Forelimb muscle (tissue), 1 donor: ENCODE data around the gene CXCL14. TPM values are rescaled to one million over a fixed set of nuclear protein-coding genes. Genes with fewer than 3 reads are reported as not detected.

Experiments used
- DNase-seq: peaks from one replicate; pipeline ENCODE4 v3.0.0-alpha.2; 2013; ENCODE audit warnings: low read depth
- polyA plus RNA-seq: library from polyadenylated mRNA; unstranded; fragments of 120-200 nt; gene quantifications from one replicate; pipeline ENCODE4 v1.2.1, GENCODE V29; 2013; ENCODE audit not compliant: insufficient read length

Gene CXCL14
- polyA plus RNA-seq, 1 donor, result 27.8 TPM

DNA sequence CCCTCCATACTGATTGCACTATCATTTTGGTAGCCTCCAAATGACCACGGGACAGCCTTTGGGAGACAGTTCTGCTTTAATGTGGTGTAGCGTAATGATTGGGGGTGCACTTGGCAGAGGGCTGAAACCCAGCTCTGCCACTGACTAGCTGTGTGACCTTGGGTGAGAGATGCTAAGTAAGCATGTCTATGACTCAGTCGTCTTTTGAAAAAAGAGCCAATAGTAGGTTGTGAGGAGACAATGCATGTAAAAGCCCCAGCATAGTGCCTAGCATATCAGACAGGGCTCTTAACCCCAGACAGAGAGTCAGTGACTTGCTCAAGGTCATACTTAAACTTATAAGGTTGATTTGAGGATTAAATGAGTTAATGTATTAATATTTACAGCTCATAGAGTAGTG lies 18.0 kb upstream of the CXCL14 start:
- no peak for DNase-seq

DNA sequence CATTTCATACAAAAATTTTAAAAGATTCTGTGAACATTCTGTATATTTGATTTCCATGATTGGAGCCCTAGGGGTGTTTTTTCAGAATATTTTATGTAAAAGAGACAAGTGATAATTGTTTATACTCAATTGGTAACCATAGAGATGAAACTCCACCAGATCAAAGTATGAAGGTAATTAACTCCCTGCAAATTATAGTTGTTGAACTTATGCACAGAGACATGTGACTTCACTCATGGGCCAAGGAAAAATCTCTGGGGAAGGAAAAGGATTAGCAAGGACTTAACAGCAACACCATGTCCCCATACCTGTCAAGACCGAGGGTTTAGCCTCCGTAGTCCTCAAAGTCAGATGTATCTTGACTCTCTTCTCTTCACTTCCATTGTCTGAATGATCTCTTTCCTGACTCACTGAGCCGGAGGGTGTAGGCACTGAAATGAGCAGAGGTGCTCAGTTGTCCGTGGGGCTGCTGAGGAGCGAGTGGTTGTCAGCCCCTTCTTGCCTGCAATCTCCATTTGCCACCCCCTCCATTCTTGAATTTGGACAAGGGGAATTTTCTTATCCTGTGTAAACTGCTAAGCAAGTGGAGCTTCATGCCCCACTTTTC lies 17.5 kb upstream of the CXCL14 start:
- no peak for DNase-seq

DNA sequence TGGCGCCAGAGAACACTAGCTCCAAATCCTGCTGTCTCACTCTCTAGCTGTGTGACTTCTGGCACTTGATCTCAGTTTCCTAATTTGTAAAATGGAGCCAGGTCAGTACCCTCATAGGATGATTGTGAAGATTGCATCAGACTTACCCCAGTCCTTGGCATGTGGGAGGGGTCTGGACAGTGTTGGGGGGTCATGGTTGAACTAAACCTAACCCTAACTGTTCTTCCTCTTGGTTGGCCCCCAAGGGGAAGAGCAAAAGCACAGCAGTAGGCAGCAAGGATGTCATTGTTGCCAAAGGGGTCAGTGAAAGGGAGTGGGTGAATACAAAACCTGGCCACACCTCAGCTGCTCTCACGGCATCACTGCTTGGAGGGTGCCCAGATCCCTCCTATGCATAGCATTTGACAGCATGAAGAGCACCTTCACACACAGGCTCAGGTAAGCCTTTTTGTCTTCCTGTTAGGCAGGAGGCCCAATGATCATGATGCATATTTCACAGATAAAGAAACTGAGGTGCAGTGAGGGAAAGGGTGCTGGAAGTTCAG lies 15.7 kb upstream of the CXCL14 start:
- DNase-seq, result no peak

DNA sequence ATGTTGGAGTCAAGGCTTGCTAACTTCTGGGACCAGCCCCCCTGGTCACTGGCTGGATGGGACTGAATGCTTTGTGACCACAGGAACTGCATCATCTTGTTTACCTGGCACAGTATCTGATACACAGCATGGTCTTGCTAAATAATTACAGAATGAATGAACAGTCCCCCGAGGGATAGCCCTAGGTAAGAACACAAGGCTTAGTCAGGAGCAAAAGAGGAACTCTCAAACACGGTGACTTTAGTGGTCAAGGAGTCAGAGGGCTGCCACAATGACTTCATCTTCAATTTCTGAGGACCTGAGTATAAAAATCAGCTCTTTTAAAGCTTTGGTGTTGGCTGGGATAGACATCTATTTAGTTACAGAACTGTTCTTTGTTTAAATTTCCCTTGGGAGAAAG lies 15.1 kb upstream of the CXCL14 start:
- no peak for DNase-seq

DNA sequence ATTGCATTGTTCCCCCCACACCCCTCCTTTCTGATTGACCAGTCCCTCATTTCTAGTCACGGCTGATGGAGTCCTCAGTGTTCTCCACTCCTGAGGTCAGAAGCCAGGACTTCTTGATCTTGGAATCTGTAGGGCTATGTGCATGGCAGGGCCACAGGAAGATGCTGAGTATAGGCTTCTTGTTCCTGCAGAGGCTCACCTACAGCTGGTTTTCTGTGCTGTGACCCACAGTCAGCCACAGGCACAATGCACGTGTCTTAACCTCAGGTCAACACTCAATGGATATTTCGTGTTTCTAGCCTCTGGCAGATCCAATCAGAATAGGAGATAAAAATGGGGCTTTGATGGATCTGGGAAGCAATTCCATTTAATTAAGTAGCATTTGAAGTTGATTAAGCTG lies 14.3 kb upstream of the CXCL14 start:
- no peak for DNase-seq

DNA sequence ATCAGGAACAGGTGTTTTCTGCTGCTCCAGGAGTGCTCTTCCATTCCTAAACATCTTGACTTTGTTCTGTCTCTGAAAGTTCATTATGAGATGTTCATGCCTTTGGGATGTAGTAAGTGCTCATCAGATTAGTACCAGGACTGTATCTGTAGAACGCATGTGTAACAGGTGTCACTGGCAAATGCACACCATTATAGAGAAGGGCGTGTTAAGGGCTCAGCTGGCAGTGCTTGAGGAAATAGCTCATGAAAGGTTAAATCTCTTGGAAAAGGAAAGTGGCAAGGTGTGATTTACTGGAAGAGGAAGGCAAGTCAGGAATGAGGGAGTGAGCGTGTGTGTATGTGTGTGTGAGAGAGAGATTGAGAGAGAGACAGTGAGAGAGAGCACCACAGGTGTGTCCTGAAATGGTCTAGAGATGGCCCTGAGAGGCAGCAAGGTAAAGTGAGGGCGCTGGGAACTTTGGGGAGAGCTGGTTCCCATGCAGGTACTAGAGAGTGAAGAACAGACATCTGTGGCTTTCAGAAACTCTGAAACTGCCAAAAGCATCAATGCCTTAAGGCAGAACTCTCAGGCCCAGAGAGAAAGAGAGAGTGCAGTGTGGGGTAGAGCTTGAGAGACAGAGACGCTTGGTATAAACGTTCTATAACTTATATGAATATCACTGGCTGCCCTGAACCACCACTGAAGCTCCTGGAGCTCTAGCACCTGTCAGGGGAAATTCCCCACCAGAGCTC lies 13.7 kb upstream of the CXCL14 start:
- no peak for DNase-seq

DNA sequence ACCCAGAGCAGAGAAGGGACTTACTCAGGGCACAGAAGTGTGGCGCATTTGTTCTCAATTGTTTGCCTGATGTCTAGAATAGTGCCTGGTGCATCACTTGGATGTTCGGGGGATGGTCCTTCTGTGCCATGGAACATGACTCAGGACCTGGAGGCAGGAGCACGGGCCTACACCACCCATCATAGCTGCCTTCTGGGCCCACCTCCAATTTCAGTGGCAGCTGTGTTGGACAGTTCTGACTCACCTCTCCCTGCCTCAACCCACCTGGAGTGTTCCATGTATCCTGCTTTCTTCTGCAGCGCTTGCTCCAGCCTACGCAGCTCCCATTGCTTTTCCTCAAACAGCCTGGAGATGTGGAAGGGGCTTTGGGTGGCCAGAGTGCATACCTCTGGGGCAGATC lies 12.5 kb upstream of the CXCL14 start:
- no peak for DNase-seq

DNA sequence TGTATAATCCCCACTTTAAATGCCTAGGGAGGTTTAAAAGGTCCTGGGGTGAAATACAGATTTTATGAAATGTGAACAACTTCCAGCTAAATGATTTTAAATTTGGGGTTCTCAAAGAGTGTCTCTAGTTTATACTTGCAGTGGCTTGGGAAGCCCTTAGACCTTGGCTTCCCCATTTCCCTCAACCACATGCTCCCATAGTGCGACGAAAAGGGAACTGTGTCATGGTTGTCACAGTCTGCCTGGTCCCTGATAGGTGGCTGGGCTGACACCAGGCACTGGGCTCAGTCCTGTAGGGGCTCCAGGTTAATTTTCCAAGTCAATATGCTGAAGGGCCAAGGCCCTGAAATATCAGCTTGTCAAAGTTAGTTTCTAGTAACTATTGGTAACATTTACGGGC lies 10.4 kb upstream of the CXCL14 start:
- DNase-seq, result no peak

DNA sequence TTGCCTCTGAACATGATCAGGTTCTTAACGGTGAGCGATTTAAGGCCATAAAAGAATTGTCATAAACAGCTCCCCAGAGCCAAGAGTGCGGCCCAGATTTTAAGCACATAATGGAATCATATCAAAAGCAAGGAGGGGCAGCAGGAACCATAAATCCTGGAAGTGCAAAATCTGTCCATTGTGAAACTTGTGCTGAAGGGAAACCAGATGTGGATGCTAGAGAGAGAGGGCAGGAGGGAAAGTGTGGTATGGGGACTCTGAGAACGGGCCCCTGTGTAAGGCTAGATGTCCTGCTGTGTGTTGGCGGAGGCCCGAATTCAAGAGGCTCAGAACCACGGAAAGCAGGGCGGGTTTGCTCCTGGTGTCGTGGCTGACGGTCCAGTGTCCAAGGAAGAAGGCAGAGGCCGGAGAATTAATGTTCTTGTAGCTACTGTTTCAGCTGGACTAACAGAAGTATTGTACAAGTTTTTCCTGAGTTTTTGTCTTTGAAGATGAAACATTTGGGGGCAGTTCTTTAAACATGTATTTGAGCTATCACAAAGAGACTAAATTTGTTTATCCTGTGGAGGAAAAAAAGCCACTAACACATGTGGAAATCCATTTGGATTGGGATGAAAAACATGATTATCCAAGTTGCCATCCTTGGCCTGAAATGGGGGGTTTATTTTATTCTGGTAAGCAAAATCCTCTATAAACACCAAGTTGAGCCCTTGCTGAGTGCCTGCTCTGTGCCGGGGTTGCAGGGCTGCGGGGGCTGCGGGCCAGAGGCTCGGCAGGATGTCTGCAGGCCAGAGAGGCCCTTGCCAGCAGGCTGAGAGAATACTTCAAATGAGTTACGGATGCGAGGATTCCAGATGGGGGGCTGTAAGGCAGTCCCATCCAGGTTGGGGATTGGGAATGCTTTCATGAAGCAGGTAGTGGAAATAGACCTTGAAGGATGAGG lies 9.2 kb upstream of the CXCL14 start:
- DNase-seq, result no peak

DNA sequence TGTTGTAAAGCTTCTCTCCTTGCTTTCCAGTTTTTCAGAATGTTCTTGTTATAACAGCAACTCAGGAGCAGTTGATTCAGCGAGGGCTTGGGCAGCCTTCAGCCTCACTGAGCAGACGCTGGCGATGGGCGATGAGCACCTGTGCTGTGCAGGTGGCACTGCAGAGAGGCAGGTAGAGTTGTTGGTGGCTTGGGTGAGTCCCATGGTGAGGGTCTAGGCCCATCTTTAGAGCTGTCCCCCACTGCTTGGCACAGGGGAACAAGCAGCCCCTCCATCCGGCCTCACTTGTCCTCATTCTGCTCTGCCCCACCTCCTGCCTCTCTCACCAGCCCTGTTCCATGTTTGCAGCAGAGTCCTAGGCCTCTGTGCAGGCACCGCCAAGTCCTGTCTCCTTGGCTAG lies 6.1 kb upstream of the CXCL14 start:
- no peak for DNase-seq

DNA sequence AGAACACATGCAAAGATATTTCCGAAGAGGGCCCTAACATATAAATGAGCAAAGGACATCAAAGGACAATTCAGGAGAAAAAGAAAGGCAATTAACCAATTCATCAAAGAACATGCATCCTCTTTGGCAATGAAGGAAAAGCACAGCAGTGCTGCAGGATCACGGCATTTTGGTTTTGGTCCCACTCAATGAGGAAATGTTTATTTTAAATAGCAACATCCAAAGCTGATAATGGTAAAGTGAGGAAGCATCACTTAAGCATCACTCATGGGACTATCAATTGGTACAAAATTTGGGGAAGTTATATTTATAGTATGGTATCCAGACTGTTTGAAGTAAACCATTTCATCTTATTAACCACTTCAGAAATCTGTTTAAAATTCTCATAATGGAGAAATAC lies 5.5 kb upstream of the CXCL14 start:
- no peak for DNase-seq

DNA sequence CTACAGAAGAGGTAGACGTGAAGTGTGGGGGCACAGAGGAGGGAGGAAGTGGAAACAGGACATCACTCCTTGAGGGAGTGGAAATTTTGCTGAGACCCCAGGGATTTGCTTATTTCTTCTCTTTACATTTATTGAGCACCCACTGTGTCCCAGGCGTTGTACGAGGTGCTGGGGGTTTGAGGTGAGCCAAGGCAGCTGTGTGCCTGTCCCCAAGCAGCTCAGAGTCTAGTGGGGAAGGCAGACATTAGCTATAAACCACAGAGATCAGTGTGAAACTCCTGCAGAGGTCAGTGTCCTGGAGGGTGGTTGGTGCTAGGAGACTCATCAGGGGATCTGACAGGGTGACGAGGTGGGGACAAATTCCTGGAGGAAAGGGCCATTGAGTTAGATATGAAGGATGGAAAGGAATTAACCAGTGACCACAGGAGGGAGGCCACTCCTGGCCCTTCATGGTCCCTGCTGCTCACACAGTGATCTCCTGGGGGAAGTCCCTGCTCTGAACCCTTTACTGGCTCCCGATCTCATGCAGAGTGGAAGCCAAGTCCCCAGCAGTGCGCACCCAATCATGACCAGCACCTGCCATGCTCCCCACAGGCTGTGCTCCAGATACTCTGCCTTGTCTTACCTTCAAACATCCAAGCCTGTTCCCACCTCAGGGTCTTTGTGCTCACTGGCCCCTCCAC lies 3.4 kb upstream of the CXCL14 start:
- no peak for DNase-seq

DNA sequence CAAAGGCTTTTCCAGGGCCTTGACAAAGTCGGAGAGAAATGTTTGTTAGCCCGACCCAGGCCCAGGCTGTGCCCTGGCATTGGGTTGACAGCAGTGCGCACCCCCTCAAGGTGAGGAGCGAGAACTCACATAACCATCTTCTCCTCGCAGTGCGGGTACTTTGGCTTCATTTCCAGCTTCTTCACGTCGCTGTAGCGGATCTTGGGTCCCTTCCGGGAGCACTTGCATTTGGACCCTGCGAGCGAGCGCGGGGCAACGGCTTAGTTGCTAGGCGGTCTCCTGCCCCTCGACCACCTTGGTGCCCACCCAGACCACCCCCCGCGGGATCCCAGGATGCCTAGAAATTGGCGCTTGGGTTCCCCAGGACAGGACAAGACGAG lies 496 bp downstream of the CXCL14 start:
- DNase-seq, result no peak

DNA sequence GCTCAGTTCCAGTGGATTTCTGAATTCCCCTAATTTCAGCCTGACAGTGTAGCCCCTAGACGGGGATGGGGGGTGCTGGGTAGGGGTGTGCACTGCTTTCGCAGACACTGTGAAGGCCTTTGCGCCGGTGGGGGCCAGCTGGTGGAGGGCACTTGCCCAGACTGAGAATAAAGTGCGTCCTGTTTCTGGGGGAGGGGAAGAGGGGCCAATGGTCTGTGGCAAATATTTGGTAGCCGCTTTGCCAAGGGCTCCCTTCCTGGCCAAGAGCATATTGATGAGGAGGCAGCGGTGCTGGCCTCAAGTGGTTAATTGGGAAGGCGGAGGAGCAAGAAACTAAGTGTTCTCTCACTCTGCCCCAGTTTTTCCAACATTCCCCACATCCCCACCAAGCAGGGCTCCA lies 1.4 kb downstream of the CXCL14 start:
- no peak for DNase-seq

DNA sequence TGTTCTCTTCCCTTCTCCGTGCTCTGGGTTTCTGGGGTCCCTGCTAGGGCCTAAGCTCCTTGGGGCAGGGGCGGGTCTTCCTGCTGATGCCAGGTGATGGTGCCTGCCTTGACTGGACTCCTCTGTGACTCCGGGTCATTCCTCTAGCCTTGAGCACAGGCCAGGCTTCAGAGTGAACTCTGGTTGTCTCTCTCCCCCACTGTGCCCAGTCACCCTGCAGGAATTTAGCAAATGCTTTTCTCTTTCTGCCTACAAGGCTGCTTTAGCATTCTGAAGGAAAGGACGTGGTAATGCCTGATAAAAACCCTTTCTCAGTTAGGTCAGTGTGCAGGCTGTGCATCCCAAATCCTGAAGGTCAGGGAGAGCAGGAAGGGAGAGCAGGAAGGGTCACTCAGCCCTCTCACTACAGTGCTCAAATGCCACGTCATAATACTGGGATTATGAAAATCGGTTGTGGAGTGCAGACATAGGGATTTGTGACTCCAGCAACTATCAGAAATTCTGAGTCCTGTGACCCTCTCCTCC lies 2.7 kb downstream of the CXCL14 start:
- DNase-seq, result no peak

DNA sequence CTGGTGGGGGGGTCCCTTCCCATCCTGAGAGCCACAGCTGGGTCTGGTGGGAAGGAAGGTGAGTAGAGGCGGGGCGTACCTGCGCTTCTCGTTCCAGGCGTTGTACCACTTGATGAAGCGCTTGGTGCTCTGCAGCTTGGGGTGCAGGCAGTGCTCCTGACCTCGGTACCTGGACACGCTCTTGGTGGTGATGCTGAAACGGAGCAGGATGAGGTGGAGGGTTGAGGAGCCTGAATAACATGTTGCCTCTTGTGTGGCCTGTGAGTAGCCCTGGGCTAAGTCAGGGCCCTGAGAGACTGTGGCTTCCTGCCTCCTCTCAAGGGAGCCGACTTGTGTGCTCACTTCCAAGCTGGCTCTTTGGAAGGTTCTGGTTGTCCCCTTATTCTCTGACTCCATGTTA lies 4.3 kb downstream of the CXCL14 start:
- DNase-seq, result no peak

DNA sequence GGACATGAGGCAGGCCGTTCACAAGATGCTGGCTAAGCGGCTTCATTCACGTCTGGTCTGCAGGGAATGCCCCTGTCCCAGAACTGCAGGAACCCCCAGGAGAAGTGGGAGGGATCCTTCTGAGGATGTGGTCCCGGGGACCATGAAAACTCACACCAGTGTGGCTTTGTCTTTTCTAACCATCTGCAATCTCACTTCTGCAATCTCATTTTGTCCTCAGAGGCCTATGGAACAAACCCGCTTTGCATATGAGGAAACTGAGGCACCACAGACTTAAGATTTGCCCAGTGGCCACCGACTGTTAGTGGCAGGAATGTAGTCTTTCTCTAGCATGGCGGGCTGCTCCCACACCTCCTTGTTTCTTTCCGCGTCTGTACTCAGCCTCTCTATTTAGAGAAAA lies 6.9 kb downstream of the CXCL14 start:
- no peak for DNase-seq

DNA sequence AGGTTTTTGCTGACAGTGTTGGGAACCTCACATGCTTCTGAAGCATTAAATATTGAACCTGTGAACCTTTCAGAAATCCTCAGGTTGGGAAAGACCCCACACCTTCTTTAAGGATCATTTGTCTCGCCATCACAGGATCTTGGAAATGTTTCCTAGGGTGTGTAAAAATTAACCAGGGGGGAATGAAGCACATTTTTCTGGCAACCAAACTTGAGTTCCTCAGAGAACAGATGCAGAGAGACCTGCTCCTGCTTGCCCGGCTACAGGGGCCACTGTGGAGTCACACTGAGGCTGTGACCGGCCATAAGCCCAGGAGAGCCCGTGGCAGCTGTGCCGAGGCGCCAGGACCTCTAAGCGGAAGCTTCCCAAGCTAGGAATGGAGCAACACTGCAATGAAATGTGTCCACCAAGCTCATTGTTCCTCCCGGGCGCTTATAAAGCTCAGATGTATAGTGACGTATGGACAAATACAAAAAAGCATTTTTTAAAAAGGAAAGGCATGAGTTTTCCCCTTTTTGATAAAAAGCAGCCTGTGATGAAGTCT lies 7.7 kb downstream of the CXCL14 start:
- DNase-seq, result no peak

DNA sequence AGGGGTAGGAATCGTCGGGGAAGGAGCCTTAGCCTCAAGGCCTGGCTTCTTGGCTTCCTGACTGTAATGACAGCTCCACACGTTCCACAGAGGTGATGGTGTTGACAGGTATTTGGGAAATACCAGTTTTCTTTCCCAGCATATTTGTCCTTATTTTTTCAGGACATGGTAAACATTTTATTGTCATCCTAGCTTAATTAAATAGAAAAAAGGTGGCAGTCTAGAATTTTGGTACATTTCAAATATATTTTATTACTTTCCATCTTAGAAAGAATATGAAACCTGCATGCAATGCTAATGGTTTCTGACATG lies 8.4 kb downstream of the CXCL14 start:
- DNase-seq, result no peak

DNA sequence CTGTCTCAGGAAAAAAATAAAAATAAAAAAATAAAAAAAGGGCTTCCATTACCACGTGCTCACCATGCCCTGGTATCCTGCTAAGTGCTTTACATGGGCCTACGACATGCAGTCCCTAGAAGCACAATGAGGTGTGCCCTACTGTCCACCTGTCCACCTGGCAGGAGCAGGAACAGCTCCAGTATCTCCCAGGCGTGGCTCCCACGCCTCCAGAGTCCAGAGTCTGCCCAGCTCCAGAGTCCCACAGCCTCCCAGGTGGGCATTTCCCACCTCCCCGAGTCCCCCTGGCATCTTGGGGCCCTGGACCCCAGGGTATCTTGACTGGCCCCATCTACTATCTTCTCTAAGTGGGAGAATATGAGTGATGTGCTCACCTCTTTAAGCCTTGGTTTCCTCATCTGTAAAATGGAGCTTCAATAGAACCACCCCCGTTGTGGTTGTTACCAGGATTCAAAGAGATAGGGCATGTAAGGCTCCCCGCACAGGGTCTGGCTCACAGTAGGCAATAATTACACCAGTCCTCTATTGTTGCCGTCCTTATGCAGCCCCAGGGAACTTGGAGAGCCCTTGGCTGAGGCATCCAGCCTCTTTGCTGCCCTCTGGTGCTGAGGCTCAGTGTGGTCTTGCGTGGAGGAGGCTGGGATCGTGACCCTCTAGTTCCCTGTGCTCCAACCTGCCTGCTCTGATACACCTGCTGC lies 8.9 kb downstream of the CXCL14 start:
- no peak for DNase-seq

DNA sequence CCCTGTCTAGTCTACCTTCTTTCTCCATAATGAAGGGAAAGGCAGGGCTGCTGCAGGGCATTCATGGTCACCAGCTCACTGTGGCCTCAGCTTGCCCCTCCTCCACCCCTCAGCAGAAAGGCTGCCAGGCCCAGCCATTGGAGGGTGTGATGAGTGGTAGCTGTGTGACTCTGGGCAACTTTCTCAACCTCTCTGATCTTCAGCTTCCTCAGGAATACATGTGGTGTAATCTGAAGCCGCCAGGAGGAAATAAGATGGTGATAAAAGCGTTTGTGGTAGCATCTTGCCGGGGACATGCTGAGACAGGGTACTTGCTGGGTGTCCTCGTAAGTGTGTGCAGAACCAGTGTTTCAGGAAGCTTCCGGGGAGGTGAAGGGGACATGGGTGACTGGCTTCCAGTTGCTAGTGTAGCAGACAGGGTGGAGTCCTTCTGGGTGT lies 9.8 kb downstream of the CXCL14 start:
- no peak for DNase-seq
